ENCODE data around the gene LIN7B. TPM values are rescaled to one million over a fixed set of nuclear protein-coding genes. Genes with fewer than 3 reads are reported as not detected.

LIN7B gene
- polyA plus RNA-seq, 1 of the 3 experiments (the other 2 are of a cell fraction): 20.8 TPM

- Histone ChIP-seq H3K79me2 (ENCODE audit: insufficient read depth) (peaks cover 3% of the 10 kb centered on the region; the same call in 1 of the 2 replicates), H3K9me2 (no peaks in the 10 kb centered on the region), H3K4me2 (no peak overlapping the region), H2AFZ (ENCODE audit: low read depth) (no peak overlapping the region), H3K4me1 (ENCODE audit: control insufficient read depth in 1 of 2, insufficient read depth in 2 of 2, low read depth in 1 of 2, low read length in 1 of 2) (peaks cover 0 to 8% of the 10 kb centered on the region in 2 experiments; a peak in 1 of 4 replicates), H3K4me3 (ENCODE audit: low read depth in 2 of 2, low read length in 1 of 2) (no peak overlapping the region), H3K9me3 (no peaks in the 10 kb centered on the region), H3K36me3 (replicated peaks in 1 of 2; ENCODE audit: control insufficient read depth in 1 of 2, insufficient read depth in 2 of 2, low read length in 1 of 2) (no peaks in the 10 kb centered on the region), H3K27ac (ENCODE audit: low read depth in 2 of 2, low read length in 1 of 2) (peak overlapping the region in 1 of 2 experiments; percentile 22; a peak in 1 of 4 replicates), H3K27me3 (ENCODE audit: insufficient read depth) (peaks cover 8% of the 10 kb centered on the region; the same call in 1 of the 2 replicates), H4K20me1 (ENCODE audit: insufficient read depth) (no peaks in the 10 kb centered on the region), H3F3A (replicated peaks; ENCODE audit: insufficient read depth) (peaks cover 11% of the 10 kb centered on the region), H3K9ac (no peak overlapping the region)
- ChIA-PET CTCF (interaction anchor here (1.4 to 2.6 kb wide), 6 partner anchors 9 to 140 kb away, joined by 5 to 14 read pairs (median 6); partner anchors contain the start of gene CGB7), POLR2A (no interaction called here)
- TF ChIP-seq IRF3 (IDR thresholded peaks at IDR 0.05; ENCODE audit: low read depth, low read length) (no peak), RCOR1 (IDR thresholded peaks at IDR 0.05; ENCODE audit: low read length) (no peak), RAD21 (IDR thresholded peaks at IDR 0.05; ENCODE audit: low read length) (no peak), SMC3 (IDR thresholded peaks at IDR 0.05; ENCODE audit: low read depth, low read length) (no peak), TAF1 (IDR thresholded peaks at IDR 0.05; ENCODE audit: borderline replicate concordance, low read depth, low read length) (no peak)
- no peak for DNase-seq
- WGBS (ENCODE audit: low lambda C conversion rate): 75% methylated on average over 7 of the region's 9 CpGs
Observed at GRCh38 chr19:49069026-49069425, 45.1 kb upstream of the LIN7B start.

- Histone ChIP-seq H3K4me1 (ENCODE audit: control insufficient read depth in 1 of 2, insufficient read depth in 2 of 2, low read depth in 1 of 2, low read length in 1 of 2) (no peaks in the 10 kb centered on the region; a peak in 1 of 4 replicates), H4K20me1 (ENCODE audit: insufficient read depth) (no peaks in the 10 kb centered on the region), H3K9ac (no peak overlapping the region), H3K9me3 (no peaks in the 10 kb centered on the region), H3K4me2 (no peak overlapping the region), H3K9me2 (no peaks in the 10 kb centered on the region), H3K27me3 (ENCODE audit: insufficient read depth) (peaks cover 8% of the 10 kb centered on the region; the same call in 1 of the 2 replicates), H3K27ac (ENCODE audit: low read depth in 2 of 2, low read length in 1 of 2) (no peak overlapping the region), H3K79me2 (ENCODE audit: insufficient read depth) (no peaks in the 10 kb centered on the region), H3K36me3 (replicated peaks in 1 of 2; ENCODE audit: control insufficient read depth in 1 of 2, insufficient read depth in 2 of 2, low read length in 1 of 2) (no peaks in the 10 kb centered on the region), H2AFZ (ENCODE audit: low read depth) (no peak overlapping the region), H3F3A (replicated peaks; ENCODE audit: insufficient read depth) (peaks cover 14% of the 10 kb centered on the region), H3K4me3 (ENCODE audit: low read depth in 2 of 2, low read length in 1 of 2) (no peak overlapping the region)
- no peak for TF ChIP-seq FOXJ3 (CRISPR knock-in tag; IDR thresholded peaks at IDR 0.05)
- TF ChIP-seq NFIC (IDR thresholded peaks at IDR 0.05; ENCODE audit: borderline replicate concordance): no peak
- TF ChIP-seq GABPA (IDR thresholded peaks at IDR 0.05; ENCODE audit: low read depth): no peak
- TF ChIP-seq TEAD4 (IDR thresholded peaks at IDR 0.05; ENCODE audit: borderline replicate concordance, insufficient read depth): no peak
- TF ChIP-seq CHD2 (IDR thresholded peaks at IDR 0.05; ENCODE audit: low read length, partially characterized antibody): no peak
- no peak for TF ChIP-seq SMC3 (IDR thresholded peaks at IDR 0.05; ENCODE audit: low read depth, low read length)
- TF ChIP-seq POLR2AphosphoS5 (IDR thresholded peaks at IDR 0.05; ENCODE audit: low read depth, low read length): no peak
- no peak for TF ChIP-seq JUND (IDR thresholded peaks at IDR 0.05)
- no peak for TF ChIP-seq RFX5 (IDR thresholded peaks at IDR 0.05; ENCODE audit: low read length)
- TF ChIP-seq CTCF (IDR thresholded peaks at IDR 0.05): no peak
- TF ChIP-seq TAF1 (IDR thresholded peaks at IDR 0.05; ENCODE audit: borderline replicate concordance, low read depth, low read length): no peak
- TF ChIP-seq YY1 (IDR thresholded peaks at IDR 0.05; ENCODE audit: low read depth): no peak
- TF ChIP-seq SIN3A (IDR thresholded peaks at IDR 0.05; ENCODE audit: borderline replicate concordance, low read depth, low read length): no peak
- TF ChIP-seq RAD21 (IDR thresholded peaks at IDR 0.05; ENCODE audit: low read length): no peak
- no peak for TF ChIP-seq FOSL2 (IDR thresholded peaks at IDR 0.05; ENCODE audit: borderline replicate concordance, low read depth)
- no peak for TF ChIP-seq USF2 (IDR thresholded peaks at IDR 0.05; ENCODE audit: borderline replicate concordance, low read depth, low read length)
- no peak for TF ChIP-seq GATA2 (CRISPR knock-in tag; IDR thresholded peaks at IDR 0.05)
- ChIA-PET CTCF (interaction anchor here (1.1 to 2.6 kb wide), 5 partner anchors 10 to 155 kb away, joined by 5 to 14 read pairs (median 6); no protein-coding TSS in a partner anchor), POLR2A (no interaction called here)
- no peak for DNase-seq
- WGBS (ENCODE audit: low lambda C conversion rate): 87% methylated on average over 21 of the region's 21 CpGs
Observed at GRCh38 chr19:49070416-49070815, 43.8 kb upstream of the LIN7B start.
